Bronchial epithelial cell (primary cell): ENCODE data around the gene DNAJA3. TPM values are rescaled to one million over a fixed set of nuclear protein-coding genes. Genes with fewer than 3 reads are reported as not detected.

Experiments used
- DNase-seq: peaks from one replicate; pipeline ENCODE4 v3.0.0-alpha.2; 2010; ENCODE audit warnings: low read depth
- FAIRE-seq: peaks from 2 replicates; lab custom pipeline; 2011; peaks lifted over from hg19 to GRCh38; lab: Jason Lieb, UNC
- H3K27me3 ChIP-seq: 2 replicates; pipeline ENCODE4 v1.5.1; 2011; ENCODE audit warnings: low read length; ENCODE audit not compliant: control insufficient read depth, insufficient read depth
- H3K36me3 ChIP-seq: 2 replicates; pipeline ENCODE4 v1.5.1; 2011; ENCODE audit warnings: low read length; ENCODE audit not compliant: control insufficient read depth, insufficient read depth
- H3K4me3 ChIP-seq: 2 replicates; pipeline ENCODE4 v1.5.1; 2011; ENCODE audit warnings: mild to moderate bottlenecking, low read depth, low read length, control low read depth
- CTCF ChIP-seq: IDR thresholded peaks from 2 replicates; pipeline ENCODE4 v1.5.1; 2011; ENCODE audit warnings: mild to moderate bottlenecking, moderate library complexity, low read length, control low read depth, inconsistent platforms; ENCODE audit not compliant: insufficient read depth, severe bottlenecking
- total RNA-seq: library from RNA; depleted of rRNA; stranded (reverse); fragments of >200 nt; gene quantifications from 2 replicates; pipeline ENCODE4 v1.2.1, GENCODE V29; 2014

The DNAJA3 gene
- total RNA-seq, 1 donor from 2014 or later = 74.8 TPM

- Histone ChIP-seq H3K4me3 (no peak overlapping the region), H3K27me3 (no peaks in the 10 kb centered on the region), H3K36me3 (peaks cover 13% of the 10 kb centered on the region)
- DNase-seq (peak; percentile 23), FAIRE-seq (no peak)
- TF ChIP-seq CTCF = no peak
Measured at GRCh38 chr16:4386951-4387565, 38.6 kb upstream of the DNAJA3 start.

- Histone ChIP-seq H3K36me3 (peaks cover 10% of the 10 kb centered on the region), H3K27me3 (no peaks in the 10 kb centered on the region), H3K4me3 (no peak overlapping the region)
- TF ChIP-seq CTCF = no peak
- DNase-seq (no peak), FAIRE-seq (no peak)
Measured at GRCh38 chr16:4387781-4388180, 37.9 kb upstream of the DNAJA3 start.

GRCh38 chr16:4388271-4389021 lies 37.2 kb upstream of the DNAJA3 start:
- DNase-seq = no peak
- TF ChIP-seq CTCF = no peak

GRCh38 chr16:4389051-4389955 lies 36.4 kb upstream of the DNAJA3 start:
- no peak for TF ChIP-seq CTCF
- H3K4me3 ChIP-seq = no peak overlapping the region
- DNase-seq (no peak), FAIRE-seq (no peak)
- H3K36me3 ChIP-seq = peaks cover 9% of the 10 kb centered on the region
- H3K27me3 ChIP-seq = no peaks in the 10 kb centered on the region

More at GRCh38 chr16:4388271-4389021, 37.2 kb upstream of the DNAJA3 start:
- no peaks in the 10 kb centered on the region for H3K27me3 ChIP-seq
- peaks cover 8% of the 10 kb centered on the region for H3K36me3 ChIP-seq
- H3K4me3 ChIP-seq = no peak overlapping the region
- no peak for FAIRE-seq

- DNase-seq (no peak), FAIRE-seq (no peak)
- peaks cover 11% of the 10 kb centered on the region for H3K36me3 ChIP-seq
- no peak for TF ChIP-seq CTCF
- no peaks in the 10 kb centered on the region for H3K27me3 ChIP-seq
- no peak overlapping the region for H3K4me3 ChIP-seq
Measured at GRCh38 chr16:4390266-4391260, 35.1 kb upstream of the DNAJA3 start.
